GM12873 (cell line): ENCODE results near the gene MOV10L1.

Source experiments
- TF ChIP-seq, protein P1 (sequence below): IDR thresholded peaks from 2 replicates; pipeline ENCODE4 v1.5.1; 2012; ENCODE audit warnings: low read depth, mild to moderate bottlenecking, moderate library complexity, low read length, control low read depth; ENCODE audit not compliant: insufficient read depth; ENCODE audit errors: missing control alignments

The MOV10L1 gene

DNA sequence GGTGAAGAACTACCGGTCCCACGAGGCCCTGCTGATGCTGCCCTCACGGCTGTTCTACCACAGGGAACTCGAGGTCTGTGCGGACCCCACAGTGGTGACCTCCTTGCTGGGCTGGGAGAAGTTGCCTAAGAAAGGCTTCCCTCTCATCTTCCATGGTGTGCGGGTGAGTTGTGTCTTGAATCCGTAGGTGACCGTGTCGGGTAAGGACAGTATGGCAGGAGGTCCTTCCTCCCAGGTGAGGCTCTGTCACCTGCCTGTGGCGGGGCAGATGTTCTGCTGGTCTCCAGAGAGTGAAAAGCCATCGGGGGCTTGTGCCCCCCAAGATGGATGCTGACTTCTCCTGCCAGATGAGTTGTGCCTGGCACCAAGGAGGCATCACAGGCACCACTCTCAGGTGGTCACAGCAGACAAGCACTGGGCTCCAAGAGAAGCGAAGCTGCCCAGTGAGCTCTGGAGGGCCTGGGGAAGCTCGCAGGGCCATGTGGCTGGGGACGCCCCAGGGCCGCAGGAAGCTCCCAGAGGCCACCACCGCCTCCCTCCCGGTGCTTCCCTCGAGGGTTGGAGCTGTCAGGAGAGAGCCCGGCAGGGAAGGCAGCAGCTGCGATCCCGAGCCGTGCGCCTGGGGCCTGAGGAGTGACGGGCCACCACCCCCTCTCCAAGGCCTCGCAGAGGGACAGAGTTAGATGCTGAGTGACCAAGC, 63.4 kb downstream of the MOV10L1 start:
- TF ChIP-seq, protein P1, sequence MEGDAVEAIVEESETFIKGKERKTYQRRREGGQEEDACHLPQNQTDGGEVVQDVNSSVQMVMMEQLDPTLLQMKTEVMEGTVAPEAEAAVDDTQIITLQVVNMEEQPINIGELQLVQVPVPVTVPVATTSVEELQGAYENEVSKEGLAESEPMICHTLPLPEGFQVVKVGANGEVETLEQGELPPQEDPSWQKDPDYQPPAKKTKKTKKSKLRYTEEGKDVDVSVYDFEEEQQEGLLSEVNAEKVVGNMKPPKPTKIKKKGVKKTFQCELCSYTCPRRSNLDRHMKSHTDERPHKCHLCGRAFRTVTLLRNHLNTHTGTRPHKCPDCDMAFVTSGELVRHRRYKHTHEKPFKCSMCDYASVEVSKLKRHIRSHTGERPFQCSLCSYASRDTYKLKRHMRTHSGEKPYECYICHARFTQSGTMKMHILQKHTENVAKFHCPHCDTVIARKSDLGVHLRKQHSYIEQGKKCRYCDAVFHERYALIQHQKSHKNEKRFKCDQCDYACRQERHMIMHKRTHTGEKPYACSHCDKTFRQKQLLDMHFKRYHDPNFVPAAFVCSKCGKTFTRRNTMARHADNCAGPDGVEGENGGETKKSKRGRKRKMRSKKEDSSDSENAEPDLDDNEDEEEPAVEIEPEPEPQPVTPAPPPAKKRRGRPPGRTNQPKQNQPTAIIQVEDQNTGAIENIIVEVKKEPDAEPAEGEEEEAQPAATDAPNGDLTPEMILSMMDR: no peak

DNA sequence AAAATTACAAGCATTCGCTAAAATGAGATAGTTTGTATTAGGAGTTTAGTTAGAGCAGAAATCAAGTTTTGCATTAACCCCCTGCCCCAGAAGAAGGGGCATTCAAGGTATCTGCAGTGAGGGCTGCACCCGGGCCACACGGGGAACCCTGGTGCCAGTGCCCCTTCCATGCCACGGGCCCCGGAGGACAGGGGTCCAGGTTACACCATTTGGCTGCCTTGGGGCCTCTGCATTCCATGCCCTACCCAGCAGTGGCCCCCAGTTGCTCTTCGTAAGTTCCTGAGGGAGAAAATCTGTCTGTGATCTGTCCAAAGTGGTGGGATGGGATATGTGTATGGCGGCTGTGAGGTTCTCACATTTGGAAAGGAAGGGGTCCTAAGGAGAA, 63.9 kb downstream of the MOV10L1 start:
- TF ChIP-seq, protein P1: no peak

DNA sequence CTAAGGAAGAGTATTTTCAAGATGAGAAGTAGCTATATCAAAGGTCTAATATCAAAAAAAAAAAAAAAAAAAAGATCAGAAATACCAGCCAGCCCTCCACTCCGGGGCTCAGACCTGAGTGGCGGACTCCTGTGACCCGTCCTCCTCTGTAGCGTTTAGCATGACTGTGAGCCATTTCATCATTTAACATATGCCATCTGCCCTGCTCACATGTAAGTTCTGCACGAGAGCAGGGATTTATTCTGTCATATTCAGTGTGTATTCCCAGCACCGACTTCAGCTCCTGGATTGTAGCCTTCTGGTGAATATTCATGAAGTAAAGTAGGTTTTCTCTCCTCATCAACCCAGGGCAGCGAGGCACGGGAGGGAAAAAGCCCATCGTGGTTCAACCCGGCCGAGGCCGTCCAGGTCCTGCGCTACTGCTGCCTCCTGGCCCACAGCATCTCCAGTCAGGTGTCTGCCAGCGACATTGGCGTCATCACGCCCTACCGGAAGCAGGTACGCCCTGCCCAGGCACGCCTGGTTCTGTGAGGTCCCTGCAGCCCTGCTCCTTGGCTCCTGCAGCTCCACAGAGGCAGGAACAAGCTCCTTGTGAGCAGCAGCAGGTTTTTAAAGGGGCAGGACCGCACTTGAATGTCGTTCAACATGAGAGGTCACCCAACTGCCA, 68.0 kb downstream of the MOV10L1 start:
- TF ChIP-seq, protein P1: no peak

DNA sequence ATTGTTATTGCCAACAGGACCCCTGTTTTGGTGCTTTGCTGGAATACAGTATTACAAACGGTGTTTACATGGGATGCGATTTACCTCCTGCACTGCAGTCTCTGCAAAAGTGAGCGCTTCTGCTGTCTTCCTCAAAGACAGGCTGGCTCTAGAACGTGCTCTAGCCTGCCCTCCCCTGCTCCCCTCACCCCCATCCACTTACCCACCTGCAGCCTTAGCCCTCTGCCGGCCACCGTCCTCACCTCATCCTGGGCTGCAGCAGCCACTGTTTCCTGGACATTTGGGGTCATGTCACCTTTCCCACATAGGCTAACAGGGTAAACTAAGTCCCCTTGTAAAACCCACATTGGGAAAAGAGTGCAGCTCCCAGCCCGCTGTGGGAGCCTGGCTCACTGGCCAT, 71.1 kb downstream of the MOV10L1 start:
- TF ChIP-seq, protein P1: no peak

DNA sequence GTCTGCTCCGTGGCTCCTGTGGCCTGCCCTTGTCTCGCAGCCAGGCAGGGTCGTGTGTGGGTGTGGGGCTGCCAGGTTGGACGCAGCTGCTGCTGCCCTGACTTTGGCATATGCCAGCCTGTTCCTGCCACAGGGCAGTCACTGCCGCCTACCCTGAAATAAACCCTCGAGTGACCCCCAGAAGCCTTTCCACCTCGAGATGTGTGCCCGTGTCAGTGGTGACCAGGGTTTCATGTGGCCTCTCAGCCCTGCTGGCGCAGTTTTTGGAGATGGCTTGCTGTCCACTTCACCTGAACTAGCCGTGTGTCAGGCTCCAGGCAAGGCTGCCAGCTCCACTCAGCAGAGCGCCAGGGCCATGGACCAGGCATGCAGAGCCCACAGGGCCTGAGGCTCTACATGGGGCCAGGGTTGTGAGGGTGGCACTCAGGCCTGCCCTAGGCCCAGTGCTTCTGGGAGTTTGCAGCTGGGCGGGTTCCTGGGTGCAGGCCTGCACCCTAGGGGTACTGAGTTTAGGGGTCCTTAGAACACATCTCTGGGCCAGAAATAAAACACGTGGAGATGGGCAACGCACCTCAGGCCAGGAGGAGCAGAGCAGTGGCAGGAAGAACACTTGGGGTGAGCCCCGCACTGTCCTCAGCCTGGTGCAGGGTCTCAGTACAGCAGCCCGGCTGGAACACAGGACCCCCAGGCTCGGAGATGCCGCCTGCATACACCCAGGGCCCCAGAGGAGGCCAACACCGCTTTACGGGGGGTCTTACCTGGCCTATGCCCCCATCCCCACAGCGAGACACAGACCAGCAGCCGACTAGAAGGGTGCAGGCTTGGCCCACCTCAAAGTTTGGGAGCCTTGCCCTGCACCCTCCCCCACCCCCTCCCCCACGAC, 71.9 kb downstream of the MOV10L1 start:
- TF ChIP-seq, protein P1: no peak

DNA sequence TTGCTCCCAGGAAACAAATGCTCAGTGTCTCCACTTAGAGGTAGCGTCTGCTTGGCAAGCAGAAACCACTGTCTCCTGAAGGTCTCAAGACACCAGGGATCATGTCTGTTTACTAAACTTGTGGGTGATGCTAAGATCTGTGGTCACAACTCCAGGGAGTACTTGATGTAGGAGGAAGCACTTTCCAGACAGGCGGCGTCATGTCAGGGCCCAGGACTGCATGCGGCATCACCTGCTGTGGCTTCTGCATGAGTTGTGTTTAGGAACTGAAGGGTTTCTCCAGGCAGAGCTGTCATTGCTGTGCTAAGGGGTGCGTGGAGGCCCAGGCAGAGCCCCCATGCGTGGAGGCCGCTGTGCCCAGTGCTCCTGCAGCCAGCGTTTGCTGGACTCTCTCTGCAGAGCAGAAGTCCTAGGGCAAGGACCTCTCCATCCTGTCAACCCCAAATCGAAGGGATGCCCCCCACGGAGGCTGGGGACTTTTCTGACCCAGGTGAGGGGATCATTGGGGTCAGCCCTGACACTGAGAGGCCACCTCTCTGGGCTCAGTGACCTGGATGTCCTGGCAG, 72.7 kb downstream of the MOV10L1 start:
- TF ChIP-seq, protein P1: no peak
